NCI-H524 (cell line): ENCODE results near the gene ZFYVE28.
"Not testable (repeated sequence)": the region's sequence is repeated elsewhere in the genome, so short reads cannot be mapped to it uniquely, and the experiment has no call there.

ENCODE experiments used
- DNase-seq, 2 experiments: peaks; one replicate each; lab custom pipeline; 2025; lab: John Stamatoyannopoulos, UW

The ZFYVE28 gene

DNA sequence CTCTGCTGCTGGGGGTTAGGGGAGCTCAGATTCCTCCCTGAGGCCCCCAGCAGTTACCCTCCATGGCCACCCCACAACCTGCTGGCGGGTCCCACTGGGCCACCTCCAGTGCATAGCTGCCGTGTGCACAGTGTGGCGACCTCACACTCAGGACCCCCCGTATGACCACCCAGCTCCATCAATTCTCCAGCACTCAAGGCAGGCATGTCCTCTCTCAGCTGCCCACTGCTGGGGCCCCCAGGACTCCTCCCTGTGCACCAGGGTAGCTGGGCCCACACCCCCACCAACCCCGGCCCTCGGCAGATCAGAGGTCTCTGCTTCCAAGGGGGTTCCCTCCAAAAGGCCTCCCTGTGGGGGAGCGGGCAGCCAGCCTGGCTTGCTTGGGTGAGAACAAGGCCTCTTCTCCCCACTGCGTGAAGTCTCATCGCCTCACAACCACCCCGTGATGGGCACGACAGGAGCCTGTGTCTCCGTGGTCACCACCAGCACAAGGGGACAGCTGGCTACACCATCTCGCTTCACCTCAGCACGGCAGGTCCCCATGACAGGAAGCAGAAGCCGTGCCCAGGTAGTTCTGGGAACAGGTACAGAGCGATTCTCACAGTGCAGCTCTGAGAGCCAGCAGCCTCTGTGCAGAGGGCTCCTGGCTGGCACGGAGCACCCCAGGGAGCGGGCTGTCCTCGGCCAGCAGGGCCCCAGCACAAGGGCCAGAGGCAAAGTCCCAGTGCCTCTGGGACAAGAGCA lies 171.9 kb downstream of the ZFYVE28 start:
- no peak for DNase-seq

DNA sequence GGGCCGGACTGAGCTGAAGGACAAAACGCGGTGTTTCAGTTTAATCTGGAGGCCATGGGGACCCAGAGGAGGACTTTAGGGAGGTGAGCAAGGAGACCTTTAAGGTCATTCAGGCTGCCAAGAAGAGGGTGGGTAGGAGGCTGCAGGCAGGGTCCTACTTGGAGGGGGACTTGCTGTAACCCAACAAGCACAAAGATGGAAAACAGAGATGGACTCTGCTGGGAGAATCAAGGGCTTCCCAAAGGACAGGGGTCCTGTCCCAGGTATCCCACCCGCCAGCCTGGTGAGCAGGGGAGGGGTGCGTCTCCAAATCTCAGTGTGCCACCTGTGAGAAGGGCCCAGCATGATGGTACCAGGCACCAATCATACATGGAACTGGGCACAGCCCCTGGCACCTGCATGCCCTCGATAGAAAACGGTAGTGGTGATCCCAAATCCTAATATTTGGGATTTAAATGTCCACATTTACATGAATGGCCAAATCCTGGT lies 172.6 kb downstream of the ZFYVE28 start:
- DNase-seq, result no peak

DNA sequence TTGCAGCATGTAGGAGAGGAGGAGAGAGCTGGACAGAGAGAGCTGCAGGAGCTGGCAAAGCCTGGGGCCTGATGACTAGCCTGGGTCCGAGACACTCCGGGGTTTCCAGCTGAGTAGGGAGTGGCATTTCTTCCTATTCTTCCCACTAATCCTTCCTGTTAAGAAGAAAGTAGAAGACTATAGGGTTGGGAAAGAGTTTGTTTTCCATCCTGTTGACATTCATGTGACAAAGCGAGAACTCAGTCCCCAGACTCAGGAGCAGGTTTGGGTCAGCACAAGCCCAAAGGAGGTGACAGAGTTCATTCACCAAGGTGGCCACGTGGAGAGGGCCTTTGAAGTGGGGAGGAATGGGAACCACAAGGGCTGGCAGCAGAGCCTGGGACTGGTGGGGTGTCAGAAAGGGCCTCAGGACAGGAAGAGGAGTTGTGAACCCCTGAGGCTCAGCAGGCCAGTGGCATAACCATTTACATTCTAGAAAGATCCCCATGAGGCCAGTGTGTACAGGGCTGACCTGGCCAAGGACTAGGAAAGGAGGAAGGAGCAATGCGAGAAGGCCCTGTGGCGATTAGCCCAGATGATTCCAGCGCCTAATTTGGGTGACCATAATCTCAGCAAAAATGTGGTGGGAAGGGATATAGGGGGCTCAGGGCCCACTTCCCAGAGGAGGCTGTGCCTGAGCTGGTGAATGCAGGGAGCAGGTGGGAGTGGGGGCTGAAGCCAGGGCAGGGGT lies 173.2 kb downstream of the ZFYVE28 start:
- no peak for DNase-seq

DNA sequence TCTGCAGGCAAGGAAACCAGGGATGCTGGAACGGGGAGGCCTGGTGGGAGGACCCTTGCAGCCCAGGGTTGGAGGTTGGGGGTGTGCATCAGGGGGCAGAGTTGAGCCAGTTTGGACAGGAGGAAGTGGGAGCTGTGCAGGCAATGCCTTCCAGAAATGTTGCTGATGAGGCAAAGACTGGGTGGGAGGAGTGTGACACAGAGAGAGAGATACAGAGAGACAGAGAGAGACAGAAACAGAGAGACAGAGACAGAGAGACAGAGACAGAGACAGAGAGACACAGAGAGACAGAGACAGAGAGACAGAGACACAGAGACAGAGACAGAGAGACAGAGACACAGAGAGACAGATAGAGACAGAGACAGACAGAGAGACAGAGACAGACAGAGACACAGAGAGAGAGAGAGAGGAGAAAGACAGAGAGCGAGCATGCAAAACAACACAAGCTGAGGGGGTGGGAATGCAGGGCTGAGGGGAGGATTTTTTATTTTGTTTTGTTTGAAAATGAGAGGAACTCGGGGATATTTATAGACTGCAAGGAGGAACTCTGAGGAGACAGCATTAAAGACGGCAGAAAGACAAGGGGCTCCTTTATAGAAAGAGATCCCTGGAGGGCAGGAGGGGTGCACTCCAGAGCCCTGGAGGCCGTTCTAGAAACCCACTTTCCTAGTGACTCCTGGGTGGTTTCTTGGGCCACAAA lies 174.6 kb downstream of the ZFYVE28 start:
- DNase-seq, result peak in 1 of 2 experiments; percentile 53

DNA sequence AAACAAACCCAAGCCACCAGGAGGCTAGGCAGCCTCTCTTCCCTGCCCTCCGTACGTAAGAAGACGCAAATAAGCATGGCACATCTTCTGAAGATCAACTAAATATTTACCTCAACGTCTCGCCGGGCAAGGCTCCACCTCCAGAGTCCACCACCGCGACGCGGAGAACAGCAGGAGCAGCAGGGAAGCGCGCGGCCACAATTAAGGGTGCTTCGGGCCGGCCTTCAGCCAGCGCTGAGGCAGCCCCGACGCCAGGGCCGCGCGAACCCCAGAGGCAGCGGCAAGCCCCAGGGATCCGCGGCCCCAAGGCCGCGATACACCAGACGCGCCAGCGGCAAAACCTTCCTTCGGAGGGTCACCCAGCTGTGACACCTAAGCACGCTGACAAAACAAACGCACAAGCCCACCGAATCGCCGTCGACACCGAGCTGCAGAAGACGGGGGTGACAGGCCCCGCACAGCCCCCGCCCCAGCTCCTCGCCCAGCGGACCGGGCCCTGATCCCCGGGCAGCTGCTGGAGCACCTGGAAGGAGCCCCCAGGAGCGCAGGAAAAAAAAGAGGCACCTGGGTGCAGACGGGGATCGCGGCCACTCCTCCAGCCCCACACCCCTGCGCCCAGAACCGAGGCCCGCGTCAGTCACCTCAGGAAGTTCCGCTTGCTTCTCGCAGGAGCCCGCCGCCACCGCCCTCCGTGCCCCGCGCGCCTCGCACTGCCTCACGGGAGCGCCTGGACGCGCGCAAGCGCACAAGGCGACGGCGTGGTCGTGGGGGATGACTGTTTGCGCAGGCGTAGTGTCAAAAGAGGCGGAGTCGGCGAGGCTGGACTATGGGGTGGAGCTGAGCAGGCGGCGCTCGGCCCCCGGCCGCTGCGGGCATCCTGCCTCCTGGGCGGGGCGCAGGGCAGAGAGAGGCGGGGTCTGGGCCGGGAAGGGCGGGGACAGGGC lies 176.8 kb downstream of the ZFYVE28 start, which contains the start of the genes HAUS3 and POLN:
TSS of gene HAUS3 (minus strand) at position 712 of the 944 bp plus-strand sequence. CDS start 1,175 bp downstream, outside the sequence.
TSS of gene POLN (minus strand) at position 712 of the 944 bp plus-strand sequence. CDS start 12,890 bp downstream, outside the sequence.
- peak; percentile 91 to 95 for DNase-seq

DNA sequence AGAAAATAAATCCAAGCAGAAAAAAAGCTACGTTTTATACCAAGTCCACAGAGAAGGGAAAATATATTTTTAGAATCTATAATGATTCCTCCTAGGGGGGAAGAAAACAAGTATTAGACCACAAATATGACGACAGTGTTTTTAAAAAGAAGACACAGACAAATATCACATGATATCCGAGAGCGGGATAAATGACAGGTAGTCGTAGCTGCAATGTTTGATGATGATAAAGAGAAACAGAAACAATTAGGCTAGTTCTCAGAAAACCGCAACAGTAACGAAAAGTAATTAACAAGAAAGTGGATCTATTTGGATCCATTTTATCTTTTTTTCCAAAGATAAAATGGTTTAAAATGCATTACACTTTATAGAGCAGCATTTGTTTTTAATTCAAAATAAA lies 177.4 kb downstream of the ZFYVE28 start:
- no peak for DNase-seq

DNA sequence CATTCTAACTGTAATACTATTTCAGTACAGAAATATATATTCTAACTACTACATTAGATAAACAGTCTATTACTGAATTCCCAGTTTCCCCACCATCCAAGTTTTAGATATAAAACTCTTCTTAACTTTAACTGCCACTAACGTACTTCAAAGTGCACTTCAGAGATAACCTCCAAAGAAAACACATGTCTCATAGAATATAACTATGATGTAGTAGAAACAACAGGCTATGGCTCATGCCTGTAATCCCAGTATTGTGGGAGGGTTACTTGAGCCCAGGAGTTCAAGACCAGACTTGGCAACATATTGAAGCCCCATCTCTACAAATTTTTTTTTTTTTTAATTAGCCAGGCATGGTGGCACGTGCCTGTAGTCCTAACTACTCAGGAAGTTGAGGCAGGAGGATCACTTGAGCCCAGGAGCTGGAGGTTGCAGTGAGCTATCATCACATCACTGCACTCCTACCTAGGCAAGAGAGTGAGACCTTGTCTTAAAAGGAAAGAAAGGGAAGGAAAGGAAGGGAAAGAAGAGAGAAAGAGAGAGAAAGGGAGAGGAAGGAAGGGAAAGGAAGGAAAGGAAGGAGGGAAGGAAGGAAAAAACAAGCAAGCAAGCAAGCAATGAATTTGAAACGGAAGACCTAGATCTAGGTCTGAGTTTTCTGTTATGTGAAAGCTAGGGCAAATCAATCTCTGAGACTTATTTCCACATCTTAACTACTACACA lies 181.3 kb downstream of the ZFYVE28 start:
- no peak for DNase-seq

DNA sequence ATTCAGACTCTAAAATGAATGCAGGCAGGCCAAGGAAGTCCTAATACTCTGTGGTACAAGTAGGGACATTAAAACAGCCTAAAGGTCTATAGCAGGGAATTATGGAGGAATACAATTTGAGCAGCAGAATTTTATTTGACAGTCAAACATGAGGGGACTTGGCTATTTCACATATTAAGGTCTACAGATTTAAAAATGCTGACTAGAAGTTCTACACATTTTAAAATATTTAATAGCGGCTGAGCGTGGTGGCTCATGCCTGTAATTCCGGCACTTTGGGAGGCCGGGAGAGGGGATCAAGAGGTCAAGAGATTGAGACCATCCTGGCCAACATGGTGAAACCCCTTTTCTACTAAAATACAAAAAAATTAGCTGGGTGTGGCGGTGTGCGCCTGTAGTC lies 187.4 kb downstream of the ZFYVE28 start:
- DNase-seq, result no peak

DNA sequence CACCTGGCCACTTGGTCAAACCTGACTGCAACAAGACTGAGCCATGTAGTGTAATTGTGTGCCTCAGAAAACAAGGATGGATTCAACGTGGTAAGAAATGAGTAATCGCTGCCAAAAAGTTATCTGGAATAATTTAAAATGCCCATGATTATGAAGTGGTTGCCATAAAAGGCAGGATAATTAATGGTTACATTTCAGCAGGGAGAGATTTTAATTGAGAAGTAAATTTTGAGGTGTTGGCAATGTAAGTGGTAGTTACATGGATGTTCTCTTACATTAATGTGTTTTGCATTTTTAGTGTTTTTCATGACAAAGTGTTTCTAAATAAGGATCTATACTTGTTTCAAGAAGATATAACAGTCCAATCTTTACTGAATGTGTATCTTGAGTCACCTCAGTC lies 192.2 kb downstream of the ZFYVE28 start:
- no peak for DNase-seq

DNA sequence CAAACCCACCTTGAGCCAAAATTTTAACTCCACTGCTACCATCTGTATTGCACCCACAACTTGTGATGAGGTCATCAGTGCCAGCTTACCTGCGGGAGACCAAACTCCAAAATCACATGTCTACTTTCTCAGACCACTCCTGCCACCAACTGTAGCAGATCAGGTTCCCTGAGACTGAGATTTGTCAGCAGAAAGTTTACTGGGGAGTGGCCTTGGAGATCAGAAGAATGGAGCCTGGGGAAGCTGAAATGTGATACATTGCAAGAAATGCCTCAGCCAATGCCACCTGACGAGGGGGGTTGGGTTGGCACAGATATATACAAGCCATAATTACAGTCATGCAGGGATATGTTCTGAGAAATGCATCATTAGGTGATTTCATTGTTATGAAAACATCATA lies 195.6 kb downstream of the ZFYVE28 start:
- DNase-seq, result no peak

DNA sequence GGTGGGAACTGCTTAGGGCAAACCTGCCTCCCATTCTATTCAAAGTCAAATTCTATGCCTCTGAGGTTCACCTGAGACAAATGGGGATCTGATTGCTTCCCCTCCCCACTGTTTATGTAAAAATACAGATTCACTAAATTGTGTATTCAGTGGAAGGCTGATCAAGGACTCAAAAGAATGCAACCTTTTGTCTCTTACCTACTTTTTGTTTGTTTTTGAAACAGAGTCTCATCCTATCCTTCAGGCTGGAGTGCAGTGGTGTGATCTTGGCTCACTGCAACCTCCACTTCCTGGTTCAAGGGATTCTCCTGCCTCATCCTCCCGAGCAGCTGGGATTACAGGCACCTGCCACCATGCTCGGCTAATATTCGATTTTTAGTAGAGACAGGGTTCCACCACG lies 197.1 kb downstream of the ZFYVE28 start:
- DNase-seq, result not testable (repeated sequence)

DNA sequence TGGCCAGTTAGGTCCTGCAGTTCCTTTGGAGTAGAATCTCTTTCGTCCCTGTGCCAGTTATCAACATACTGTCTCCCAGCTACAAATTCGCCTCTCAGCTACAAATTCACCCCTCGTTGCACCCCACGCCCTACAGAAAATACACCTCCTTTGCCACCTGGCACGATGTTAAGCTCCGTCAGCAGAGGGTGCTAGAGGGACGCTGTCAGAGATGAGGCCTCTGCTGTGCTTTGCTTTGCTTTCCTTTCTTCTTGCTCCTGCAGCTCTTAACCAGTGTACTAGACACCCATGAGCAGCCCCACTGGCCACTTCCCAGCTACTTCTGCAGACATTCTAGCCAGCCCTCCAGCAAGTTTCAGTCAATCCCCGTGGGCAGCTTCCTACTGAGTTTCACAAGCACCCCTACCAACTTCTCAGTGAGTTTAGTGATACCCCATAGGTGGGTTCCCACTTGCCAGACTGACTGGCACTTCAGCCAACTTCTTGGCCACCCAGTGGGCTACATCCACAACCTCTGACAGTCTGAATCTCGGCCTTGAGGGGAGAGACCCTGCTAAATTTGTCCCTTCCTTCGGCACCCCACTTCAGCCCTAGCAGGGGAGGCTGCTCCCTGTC lies 198.3 kb downstream of the ZFYVE28 start:
- DNase-seq, result peak; percentile 21 to 77
